Hypothalamus (tissue), 51 donors: Measurements from ENCODE around the gene TMEM179B.
A peak's percentile ranks its signal among the peaks of the same experiment; 100 is the strongest.
"Not testable (repeated sequence)": the region's sequence is repeated elsewhere in the genome, so short reads cannot be mapped to it uniquely, and the experiment has no call there.

Source experiments
- DNase-seq, 51 donors: peaks; one replicate each; lab custom pipeline; 2025; lab: John Stamatoyannopoulos, UW

Gene TMEM179B, protein sequence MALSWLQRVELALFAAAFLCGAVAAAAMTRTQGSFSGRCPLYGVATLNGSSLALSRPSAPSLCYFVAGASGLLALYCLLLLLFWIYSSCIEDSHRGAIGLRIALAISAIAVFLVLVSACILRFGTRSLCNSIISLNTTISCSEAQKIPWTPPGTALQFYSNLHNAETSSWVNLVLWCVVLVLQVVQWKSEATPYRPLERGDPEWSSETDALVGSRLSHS

DNA sequence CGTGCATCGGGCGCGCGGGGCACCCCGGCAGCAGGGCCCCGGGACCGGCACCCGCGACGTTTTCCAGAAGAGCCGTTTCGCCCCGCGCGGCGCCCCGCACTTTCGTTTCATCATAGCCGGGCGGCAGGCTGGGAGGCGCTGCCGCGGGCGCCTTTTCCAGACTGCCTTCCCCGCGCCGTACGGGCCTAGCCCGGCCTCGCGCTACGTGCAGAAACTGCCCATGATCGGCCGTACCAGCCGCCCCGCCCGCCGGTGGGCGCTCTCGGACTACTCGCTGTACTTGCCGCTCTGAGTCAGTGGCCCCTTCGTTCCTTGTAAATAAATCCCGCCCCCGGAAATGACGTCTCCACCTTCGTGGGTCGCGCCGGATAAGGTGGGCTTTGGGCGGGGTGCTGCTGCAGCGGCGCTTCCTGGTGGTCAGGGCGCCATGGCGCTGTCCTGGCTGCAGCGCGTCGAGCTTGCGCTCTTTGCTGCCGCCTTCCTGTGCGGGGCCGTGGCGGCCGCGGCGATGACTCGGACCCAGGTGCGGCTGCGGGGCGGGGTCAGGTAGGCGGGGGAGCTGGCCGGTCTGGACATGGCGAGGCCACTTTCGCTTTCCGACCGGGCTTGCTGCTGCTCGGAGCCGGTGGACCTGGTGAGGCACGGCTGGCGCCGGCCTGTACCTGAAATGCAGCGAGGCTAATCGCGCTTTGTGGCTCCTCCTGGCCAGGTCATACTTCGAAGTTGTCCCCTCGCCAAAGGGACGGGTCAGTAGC, at the start of gene TMEM179B:
Gene TMEM179B (plus strand): TSS at position 398 of the 755 bp plus-strand sequence. CDS start 30 bp downstream, at position 428.
- DNase-seq = peak; percentile 61 to 99 (median 94)

DNA sequence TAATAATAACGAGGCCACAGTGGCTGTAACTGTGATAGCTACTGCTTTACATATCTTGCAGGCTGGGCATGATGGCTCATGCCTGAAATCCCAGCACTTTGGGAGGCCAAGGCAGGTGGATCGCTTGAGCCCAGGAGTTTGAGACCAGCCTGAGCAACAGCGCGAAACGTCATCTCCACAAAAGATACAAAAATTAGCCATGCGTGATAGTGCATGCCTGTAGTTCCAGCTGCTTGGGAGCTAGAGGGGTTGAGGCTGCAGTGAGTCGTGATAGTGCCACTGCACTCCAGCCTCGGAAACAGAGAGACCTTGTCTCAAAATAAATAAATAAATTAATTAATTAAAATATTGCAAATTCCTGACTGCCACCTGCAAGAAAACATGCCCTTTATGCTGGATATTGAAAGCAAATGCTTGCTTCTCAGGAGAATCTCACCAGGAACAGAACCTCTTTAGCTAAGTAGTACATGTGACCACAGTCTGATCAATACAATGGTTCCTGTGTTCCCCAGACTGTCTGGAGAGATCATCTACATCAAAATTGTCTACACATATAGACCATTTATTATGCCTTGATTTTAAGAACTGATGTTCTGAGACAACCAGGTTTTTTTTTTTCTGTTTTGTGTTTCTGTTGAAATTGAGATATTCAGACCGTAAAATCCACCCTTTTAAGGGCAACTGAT, 39.6 kb upstream of the TMEM179B start:
- no peak for DNase-seq

GRCh38 chr11:62749931-62750330, 37.3 kb upstream of the TMEM179B start:
- not testable (repeated sequence) for DNase-seq

DNA sequence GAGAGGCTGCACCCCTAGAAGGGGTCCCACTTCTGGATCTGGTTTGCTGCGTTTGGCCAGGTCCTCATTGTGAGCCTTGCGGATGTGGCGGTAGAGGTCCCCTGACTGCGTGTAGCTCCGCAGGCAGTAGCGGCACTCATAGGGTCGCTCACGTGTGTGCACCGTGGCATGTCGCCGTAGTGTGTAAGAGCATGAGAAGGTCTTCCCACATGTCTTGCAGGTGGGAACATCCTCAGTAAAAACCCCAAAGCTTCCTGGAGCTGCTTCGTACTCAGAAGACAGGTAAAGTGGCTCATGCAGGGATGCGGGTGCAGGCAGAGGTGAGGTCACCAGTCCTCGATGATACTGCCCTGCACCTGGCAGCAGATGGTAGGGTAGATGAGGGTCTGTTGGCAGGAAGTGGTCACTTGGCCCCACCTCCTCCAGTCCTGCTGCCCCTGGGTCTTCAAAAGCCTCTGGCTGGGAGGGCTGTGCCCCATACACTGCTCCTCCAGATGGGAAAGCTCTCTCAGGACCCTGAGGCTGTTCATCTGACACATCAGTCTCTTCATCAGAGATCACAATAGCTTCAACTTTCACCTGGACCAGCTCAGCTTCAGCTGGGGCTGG, 34.9 kb upstream of the TMEM179B start:
- no peak for DNase-seq

DNA sequence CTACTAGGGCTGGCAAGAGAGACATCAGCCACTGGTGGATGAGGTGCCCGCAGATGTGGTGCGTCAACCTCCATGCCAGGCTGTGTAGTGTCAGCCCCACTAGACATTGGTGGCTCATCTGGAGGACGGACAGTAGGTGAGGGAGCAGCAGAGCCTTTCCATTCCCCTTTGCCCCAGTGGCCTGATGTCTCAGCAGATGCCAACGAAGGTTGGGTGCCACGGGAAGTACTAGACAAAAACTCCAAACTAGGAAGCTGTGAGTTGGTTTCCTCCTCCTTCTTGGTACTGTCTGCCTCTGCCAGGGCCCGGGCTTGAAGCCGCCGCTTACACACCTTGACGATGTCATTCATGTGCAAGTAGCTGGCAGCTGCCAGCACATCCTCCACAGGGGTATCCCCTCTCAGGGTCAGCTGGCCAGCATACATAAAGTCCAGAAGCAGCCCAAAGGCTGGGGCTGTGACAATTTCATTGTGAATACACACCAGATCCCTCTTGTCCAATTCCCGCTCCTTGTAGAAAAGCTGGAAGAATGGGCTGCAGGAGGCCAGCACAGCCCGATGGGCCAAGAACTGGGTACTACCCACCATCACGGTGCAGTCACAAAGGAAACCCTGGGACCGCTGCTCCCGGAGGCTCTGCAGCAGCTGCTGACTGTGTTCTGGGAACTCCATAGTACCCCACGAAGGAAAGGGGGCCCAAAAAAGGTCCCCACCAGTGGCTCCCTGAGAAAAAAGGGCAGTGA, 34.0 kb upstream of the TMEM179B start:
- DNase-seq = peak in 1 of 51 donors; percentile 35

- peak; percentile 79 to 100 (median 98) for DNase-seq
These were observed 33.2 kb upstream of the TMEM179B start, which contains the start of gene ZBTB3 for GRCh38 chr11:62753736-62754603. ZBTB3 (minus strand) TSS chr11:62754160; CDS start chr11:62753664, 496 bp downstream.

DNA sequence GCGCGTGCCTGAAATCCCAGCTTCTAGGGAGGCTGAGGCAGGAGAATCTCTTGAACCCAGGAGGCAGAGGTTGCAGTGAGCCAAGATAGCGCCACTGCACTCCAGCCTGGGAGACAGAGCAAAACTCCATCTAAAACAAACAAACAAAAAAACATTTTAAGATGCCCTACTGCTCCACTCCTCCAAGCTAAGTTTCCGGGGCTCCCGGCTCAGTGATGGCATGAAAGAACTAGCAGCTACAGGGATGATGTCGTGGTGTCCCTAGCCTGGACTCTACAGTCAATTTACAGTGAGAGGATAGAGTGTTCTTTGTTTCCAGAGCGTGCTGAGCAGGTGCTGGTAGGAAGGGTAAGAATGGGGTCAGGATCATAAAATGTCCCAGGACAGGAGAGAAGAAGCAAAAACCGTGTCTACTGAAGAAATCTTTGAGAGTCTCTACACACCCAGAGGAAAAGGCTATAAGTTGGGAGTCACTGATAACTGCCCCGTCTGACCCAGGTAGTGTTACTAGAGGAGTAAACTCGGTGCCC, 32.1 kb upstream of the TMEM179B start:
- peak in 1 of 51 donors; percentile 8 for DNase-seq

DNA sequence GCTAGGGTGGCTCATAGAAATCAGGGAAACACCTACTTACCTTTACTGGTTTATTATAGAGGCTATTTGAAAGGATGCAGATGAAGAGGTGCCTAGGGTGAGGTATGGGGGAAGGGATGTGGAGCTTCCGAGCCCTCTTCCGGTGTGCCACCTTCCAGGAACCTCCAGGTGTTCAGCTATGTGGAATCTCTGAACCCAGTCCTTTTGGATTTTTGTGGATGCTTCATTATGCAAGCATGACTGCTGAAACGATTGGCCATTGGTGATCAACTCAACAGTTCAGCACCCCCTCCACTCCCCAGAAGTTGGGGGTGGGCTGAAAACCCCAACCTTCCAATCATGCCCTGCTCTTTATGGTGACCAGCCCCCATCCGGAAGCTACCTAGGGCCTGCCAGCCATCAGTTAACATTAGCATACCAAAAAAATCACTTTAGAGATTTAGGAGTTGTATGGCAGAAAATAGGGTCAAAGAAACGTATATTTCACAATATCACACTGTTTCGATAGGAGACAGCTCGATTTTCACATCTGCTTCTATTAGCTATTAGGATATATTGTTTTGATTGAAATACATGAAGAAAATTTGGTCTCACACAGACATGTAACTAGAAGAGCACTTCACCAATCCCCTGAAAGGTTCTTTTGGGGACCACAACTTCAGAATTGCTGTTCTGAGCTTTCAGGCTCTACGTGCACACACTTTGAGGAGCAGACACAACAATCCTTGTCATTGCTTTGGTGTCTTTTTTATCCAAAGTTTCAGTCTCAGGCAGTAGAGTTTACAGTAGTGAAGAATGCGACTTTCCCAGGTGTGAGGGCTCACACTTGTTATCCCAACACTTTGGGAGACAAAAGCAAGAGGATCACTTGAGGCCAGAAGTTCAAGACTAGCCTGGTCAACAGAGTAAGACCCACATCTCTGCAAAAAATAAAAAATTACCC, 29.1 kb upstream of the TMEM179B start:
- DNase-seq = no peak

DNA sequence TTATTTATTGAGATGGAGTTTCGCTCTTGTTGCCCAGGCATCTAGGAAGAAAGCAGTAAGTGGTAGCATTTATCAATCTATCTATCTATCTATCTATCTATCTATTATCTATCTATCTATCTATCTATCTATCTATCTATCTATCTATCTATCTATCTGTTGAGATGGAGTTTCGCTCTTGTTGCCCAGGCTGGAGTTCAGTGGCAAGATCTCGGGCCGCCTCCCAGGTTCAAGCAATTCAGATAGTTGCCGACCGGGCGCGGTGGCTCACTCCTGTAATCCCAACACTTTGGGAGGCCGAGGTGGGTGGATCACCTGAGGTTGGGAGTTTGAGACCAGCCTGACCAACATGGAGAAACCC, 26.4 kb upstream of the TMEM179B start:
- not testable (repeated sequence) for DNase-seq

DNA sequence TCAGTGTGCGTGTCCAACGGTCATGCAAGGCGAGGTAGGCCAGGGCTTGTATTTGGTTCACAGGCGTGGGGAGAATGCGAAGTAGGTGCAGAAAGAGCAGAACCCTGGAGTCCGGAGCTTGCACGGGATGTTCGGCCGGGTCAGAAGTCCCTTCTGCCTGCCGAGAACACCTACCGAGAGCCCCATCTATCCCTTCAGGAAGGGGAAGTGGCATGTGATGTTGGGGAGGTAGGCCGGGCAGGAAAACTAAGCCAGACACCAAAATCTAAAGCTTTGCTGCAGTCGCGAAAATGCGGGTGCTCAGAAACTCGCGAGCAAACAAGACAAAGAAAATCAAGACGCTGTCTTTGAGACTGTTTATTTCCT, 16.4 kb upstream of the TMEM179B start:
- DNase-seq = peak in 32 of 51 donors; percentile 23 to 79 (median 53)

GRCh38 chr11:62771144-62772021, 15.8 kb upstream of the TMEM179B start, which contains the start of gene TAF6L:
TAF6L (plus strand) TSS chr11:62771396; CDS start chr11:62775784, 4,388 bp downstream.
- DNase-seq = peak; percentile 92 to 100 (median 98)

DNA sequence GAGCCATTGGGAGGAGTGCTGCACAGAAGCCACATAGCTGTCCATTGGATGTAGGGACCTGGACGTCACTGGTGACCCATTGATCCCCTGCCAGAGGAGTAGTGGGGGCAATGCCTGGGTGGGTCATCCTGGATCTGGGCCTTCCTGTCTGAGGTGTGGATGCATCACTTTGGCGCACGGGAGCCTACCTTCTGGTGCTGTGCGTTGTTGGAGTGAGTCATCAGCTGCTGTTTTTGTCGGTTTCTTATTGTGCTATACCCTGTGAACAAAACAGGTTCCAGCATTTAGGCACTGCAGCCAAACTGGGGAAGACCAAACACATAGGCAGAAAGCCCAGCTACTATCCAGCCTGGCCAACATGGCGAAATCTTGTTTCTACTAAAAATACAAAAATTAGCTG, 12.8 kb upstream of the TMEM179B start:
- DNase-seq = no peak

DNA sequence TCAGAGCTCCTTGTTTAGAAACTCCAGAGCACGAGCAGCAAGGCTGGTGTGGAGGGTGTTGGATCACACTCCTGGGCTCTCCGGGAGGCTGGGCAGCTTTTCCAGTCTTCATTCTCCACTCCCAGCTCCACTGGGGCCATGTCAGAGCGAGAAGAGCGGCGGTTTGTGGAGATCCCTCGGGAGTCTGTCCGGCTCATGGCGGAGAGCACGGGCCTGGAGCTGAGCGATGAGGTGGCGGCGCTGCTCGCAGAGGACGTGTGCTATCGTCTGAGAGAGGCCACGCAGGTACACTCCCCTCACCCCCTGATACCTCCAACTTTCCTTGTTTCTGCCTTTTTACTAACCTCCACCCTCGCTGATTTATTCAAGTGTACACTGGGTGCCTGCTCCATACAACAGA, 11.6 kb upstream of the TMEM179B start:
- DNase-seq = no peak

DNA sequence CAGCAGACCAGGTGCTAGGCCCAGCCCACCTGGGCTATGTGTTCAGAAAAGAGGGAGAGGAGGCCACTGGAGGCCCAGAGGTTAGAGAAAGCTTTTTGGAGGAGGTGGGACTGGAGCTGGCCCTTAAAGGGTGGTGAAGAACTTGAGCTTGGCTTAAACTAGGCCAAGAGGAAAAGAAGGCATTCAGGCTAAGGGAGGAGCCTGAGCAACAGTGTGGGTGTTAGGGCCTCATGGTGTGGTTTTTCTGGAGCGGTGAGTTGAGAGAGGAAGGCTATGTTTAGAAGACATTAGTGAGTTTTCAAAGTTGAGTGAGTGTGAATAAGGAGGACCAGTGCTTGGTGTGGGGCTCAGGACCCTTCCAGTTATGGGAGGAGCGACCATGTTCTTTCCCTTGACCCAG, 9.8 kb upstream of the TMEM179B start:
- DNase-seq = no peak

DNA sequence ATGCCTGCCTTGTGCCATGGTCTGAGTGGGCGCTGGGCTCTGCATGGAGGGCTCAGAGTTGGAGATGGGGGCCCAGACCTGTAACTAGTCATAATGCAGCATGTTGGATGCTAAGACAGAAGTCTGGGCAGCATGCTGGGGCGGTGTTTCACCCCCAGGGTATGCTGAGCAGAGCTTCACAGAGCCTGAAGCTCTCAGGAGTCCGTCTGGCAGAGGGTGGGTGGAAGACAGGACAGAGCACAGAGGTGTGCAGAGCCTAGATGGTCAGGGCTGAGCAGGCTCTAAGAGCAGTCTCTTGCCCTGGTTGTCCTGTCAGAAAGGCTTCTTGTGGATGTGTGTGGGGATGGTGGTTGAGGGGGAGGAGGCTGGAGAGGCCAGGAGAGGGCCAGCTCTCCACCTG, 8.8 kb upstream of the TMEM179B start:
- DNase-seq = no peak

GRCh38 chr11:62782753-62783152, 4.4 kb upstream of the TMEM179B start:
- DNase-seq = no peak
